ENCODE results near the gene USH1G.

Gene USH1G

DNA sequence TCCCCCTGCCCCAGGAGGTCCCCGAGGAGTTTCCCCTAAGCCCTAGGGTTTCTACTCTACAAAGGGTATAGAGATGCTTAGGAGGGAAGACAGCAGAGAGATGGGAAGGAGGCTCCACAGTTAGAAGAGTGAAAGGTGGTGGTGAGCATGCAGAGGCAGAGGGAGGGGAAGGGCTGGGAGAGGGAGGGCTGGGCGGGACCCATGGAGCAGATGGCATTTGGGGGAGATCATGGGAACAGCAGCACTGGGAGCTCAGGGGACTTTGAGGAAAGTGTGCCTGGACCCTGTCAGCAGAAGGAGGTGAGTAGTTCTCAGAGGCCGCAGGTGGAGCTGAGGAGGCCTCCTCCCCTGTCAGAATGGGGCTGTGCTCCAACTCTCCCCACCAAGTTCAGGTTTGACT lies 12.0 kb upstream of the USH1G start:
- Histone ChIP-seq H3K4me2 (ENCODE audit: low read depth, low read length, poor library complexity, severe bottlenecking) (no peak overlapping the region), H3K9me3 (ENCODE audit: insufficient read depth, low read length) (no peaks in the 10 kb centered on the region), H3K36me3 (ENCODE audit: low read length) (no peaks in the 10 kb centered on the region), H2AFZ (ENCODE audit: low read depth, low read length, severe bottlenecking) (no peak overlapping the region), H3K9ac (ENCODE audit: low read length) (no peak overlapping the region), H3K4me3 (ENCODE audit: insufficient read depth, low read length, poor library complexity, severe bottlenecking) (no peak overlapping the region), H3K27me3 (ENCODE audit: low read length) (no peaks in the 10 kb centered on the region), H3K79me2 (ENCODE audit: insufficient read depth, low read length) (no peaks in the 10 kb centered on the region), H3F3A (ENCODE audit: insufficient read depth) (no peaks in the 10 kb centered on the region), H3K27ac (ENCODE audit: low read depth, low read length) (no peak overlapping the region), H3K9me2 (replicated peaks; ENCODE audit: insufficient read depth, low read length) (no peaks in the 10 kb centered on the region), H4K20me1 (ENCODE audit: low read depth, low read length) (no peaks in the 10 kb centered on the region)
- TF ChIP-seq, protein P1, sequence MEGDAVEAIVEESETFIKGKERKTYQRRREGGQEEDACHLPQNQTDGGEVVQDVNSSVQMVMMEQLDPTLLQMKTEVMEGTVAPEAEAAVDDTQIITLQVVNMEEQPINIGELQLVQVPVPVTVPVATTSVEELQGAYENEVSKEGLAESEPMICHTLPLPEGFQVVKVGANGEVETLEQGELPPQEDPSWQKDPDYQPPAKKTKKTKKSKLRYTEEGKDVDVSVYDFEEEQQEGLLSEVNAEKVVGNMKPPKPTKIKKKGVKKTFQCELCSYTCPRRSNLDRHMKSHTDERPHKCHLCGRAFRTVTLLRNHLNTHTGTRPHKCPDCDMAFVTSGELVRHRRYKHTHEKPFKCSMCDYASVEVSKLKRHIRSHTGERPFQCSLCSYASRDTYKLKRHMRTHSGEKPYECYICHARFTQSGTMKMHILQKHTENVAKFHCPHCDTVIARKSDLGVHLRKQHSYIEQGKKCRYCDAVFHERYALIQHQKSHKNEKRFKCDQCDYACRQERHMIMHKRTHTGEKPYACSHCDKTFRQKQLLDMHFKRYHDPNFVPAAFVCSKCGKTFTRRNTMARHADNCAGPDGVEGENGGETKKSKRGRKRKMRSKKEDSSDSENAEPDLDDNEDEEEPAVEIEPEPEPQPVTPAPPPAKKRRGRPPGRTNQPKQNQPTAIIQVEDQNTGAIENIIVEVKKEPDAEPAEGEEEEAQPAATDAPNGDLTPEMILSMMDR (IDR thresholded peaks at IDR 0.05; ENCODE audit: insufficient read depth, low read length, poor library complexity, severe bottlenecking), result no peak
- no peak for TF ChIP-seq EZH2phosphoT487 (conservative IDR thresholded peaks at IDR 0.05; ENCODE audit: low read length)

DNA sequence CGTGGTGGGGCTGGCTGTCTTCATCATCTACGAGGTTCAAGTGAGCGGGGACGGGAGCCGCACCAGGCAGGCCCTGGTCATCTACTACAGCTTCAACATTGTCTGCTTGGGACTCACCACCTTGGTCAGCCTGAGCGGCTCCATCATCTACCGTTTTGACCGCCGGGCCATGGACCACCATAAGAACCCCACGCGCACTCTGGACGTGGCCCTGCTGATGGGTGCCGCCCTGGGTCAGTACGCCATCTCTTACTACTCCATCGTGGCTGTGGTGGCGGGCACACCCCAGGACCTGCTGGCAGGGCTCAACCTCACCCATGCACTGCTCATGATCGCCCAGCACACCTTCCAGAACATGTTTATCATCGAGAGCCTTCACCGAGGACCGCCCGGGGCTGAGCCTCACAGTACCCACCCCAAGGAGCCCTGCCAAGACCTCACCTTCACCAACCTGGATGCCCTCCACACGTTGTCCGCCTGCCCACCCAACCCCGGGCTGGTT lies 7.5 kb upstream of the USH1G start:
- TF ChIP-seq, protein P1 (IDR thresholded peaks at IDR 0.05; ENCODE audit: insufficient read depth, low read length, poor library complexity, severe bottlenecking), result no peak
- no peak for TF ChIP-seq EZH2phosphoT487 (conservative IDR thresholded peaks at IDR 0.05; ENCODE audit: low read length)
- H3K36me3 ChIP-seq (ENCODE audit: low read length), result no peaks in the 10 kb centered on the region
- no peak overlapping the region for H3K27ac ChIP-seq (ENCODE audit: low read depth, low read length)
- no peaks in the 10 kb centered on the region for H3K27me3 ChIP-seq (ENCODE audit: low read length)
- H3K9me3 ChIP-seq (ENCODE audit: insufficient read depth, low read length), result no peaks in the 10 kb centered on the region
- no peak overlapping the region for H2AFZ ChIP-seq (ENCODE audit: low read depth, low read length, severe bottlenecking)
- H3K9me2 ChIP-seq (replicated peaks; ENCODE audit: insufficient read depth, low read length), result no peaks in the 10 kb centered on the region
- H3F3A ChIP-seq (ENCODE audit: insufficient read depth), result no peaks in the 10 kb centered on the region
- no peak overlapping the region for H3K4me3 ChIP-seq (ENCODE audit: insufficient read depth, low read length, poor library complexity, severe bottlenecking)
- no peaks in the 10 kb centered on the region for H4K20me1 ChIP-seq (ENCODE audit: low read depth, low read length)
- H3K4me2 ChIP-seq (ENCODE audit: low read depth, low read length, poor library complexity, severe bottlenecking), result no peak overlapping the region
- H3K79me2 ChIP-seq (ENCODE audit: insufficient read depth, low read length), result no peaks in the 10 kb centered on the region
- H3K9ac ChIP-seq (ENCODE audit: low read length), result no peak overlapping the region

DNA sequence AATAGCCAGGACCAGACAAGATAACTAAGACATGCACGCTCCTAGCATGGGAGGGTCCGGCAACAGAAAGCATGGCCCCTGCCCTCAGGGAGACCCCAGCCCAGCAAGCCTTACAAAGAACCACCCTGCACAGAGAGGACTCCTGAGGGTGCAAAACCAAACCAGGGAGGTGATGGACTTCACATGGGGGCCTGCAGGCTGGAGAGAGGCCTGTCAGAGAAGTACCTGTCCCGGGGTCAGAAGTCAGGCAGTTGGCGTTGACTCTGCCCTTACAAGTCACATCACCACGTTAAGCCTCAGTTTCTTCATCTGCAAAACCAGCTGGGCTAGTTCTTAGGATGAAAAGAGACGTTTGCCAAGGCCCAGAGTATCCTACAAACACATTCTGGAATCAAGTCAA lies 5.7 kb upstream of the USH1G start:
- Histone ChIP-seq H3F3A (ENCODE audit: insufficient read depth) (no peaks in the 10 kb centered on the region), H3K27ac (ENCODE audit: low read depth, low read length) (no peak overlapping the region), H3K27me3 (ENCODE audit: low read length) (no peaks in the 10 kb centered on the region), H4K20me1 (ENCODE audit: low read depth, low read length) (no peaks in the 10 kb centered on the region), H3K9me3 (ENCODE audit: insufficient read depth, low read length) (no peaks in the 10 kb centered on the region), H3K9me2 (replicated peaks; ENCODE audit: insufficient read depth, low read length) (no peaks in the 10 kb centered on the region), H3K9ac (ENCODE audit: low read length) (no peak overlapping the region), H2AFZ (ENCODE audit: low read depth, low read length, severe bottlenecking) (no peak overlapping the region), H3K79me2 (ENCODE audit: insufficient read depth, low read length) (no peaks in the 10 kb centered on the region), H3K4me3 (ENCODE audit: insufficient read depth, low read length, poor library complexity, severe bottlenecking) (no peak overlapping the region), H3K36me3 (ENCODE audit: low read length) (no peaks in the 10 kb centered on the region), H3K4me2 (ENCODE audit: low read depth, low read length, poor library complexity, severe bottlenecking) (no peak overlapping the region)
- TF ChIP-seq, protein P1 (IDR thresholded peaks at IDR 0.05; ENCODE audit: insufficient read depth, low read length, poor library complexity, severe bottlenecking), result no peak
- TF ChIP-seq EZH2phosphoT487 (conservative IDR thresholded peaks at IDR 0.05; ENCODE audit: low read length), result no peak
